A673 (cell line): ENCODE measurements around the gene PRDM1. TPM values are rescaled to one million over a fixed set of nuclear protein-coding genes. Genes with fewer than 3 reads are reported as not detected.

ENCODE experiments used
- BruUV-seq: library from RNA; stranded (reverse); fragments of 400-500 nt; replicated peaks from 2 replicates; lab custom pipeline; 2021; lab: Mats Ljungman, UMichigan
- CTCF ChIA-PET: fragments of 300-600 bp; sonication (Branson Sonifier 250); formaldehyde crosslinking; loops from one replicate; lab custom pipeline; 2022; ENCODE audit warnings: antibody characterized with exemption; lab: Charles Lee
- POLR2A ChIA-PET: fragments of 300-600 bp; sonication (Branson Sonifier 250); formaldehyde crosslinking; loops from one replicate; lab custom pipeline; 2022; ENCODE audit warnings: antibody characterized with exemption; ENCODE audit not compliant: low non-redundant PET; lab: Charles Lee
- DNase-seq: peaks from one replicate; pipeline ENCODE4 v3.0.0-alpha.2; 2015; ENCODE audit warnings: low spot score
- H3K27ac ChIP-seq: fragments of 200-600 bp; sonication (generic); 2 replicates; pipeline ENCODE4 v1.5.1; 2016; ENCODE audit warnings: mixed run types, low read depth, mild to moderate bottlenecking, mixed read lengths, antibody characterized with exemption, low read length; ENCODE audit not compliant: poor library complexity, severe bottlenecking
- H3K27me3 ChIP-seq: fragments of 200-600 bp; sonication (generic); replicated peaks from 2 replicates; pipeline ENCODE4 v1.6.1; 2017; ENCODE audit warnings: mixed run types, low read depth, mild to moderate bottlenecking, mixed read lengths, antibody characterized with exemption, low read length; ENCODE audit not compliant: insufficient read depth, poor library complexity
- H3K36me3 ChIP-seq: fragments of 200-600 bp; sonication (generic); 2 replicates; pipeline ENCODE4 v1.6.1; 2016; ENCODE audit warnings: mixed run types, mild to moderate bottlenecking, mixed read lengths, antibody characterized with exemption, low read length; ENCODE audit not compliant: insufficient read depth, poor library complexity, severe bottlenecking
- H3K4me1 ChIP-seq: fragments of 200-600 bp; sonication (generic); 2 replicates; pipeline ENCODE4 v1.6.1; 2017; ENCODE audit warnings: mixed run types, mild to moderate bottlenecking, mixed read lengths, antibody characterized with exemption, low read length; ENCODE audit not compliant: insufficient read depth, poor library complexity, severe bottlenecking
- H3K4me3 ChIP-seq: fragments of 200-600 bp; sonication (generic); 2 replicates; pipeline ENCODE4 v1.5.1; 2016; ENCODE audit warnings: low read depth, mixed run types, mild to moderate bottlenecking, mixed read lengths, low read length; ENCODE audit not compliant: poor library complexity, severe bottlenecking
- H3K9me3 ChIP-seq: fragments of 200-600 bp; sonication (generic); 2 replicates; pipeline ENCODE4 v1.6.1; 2016; ENCODE audit warnings: mixed run types, low read depth, mild to moderate bottlenecking, mixed read lengths, antibody characterized with exemption, low read length; ENCODE audit not compliant: poor library complexity, severe bottlenecking
- CTCF ChIP-seq: fragments of 300-800, 200-600 bp; sonication (generic); conservative IDR thresholded peaks from 2 replicates; pipeline ENCODE4 v1.5.1; 2017; ENCODE audit warnings: low read depth, mild to moderate bottlenecking, antibody characterized with exemption, low read length, moderate library complexity, mixed read lengths
- EZH2 ChIP-seq: fragments of 200-600 bp; sonication (generic); IDR thresholded peaks from 2 replicates; pipeline ENCODE4 v1.6.1; 2017; ENCODE audit warnings: borderline replicate concordance, low read depth, mild to moderate bottlenecking, mixed read lengths, antibody characterized with exemption, low read length; ENCODE audit not compliant: poor library complexity, severe bottlenecking
- intact Hi-C: fragments of 100-400 bp; cut with micrococcal nuclease; formaldehyde crosslinking; loops from one replicate; pipeline ENCODE4 v1.10.0; 2022; ENCODE audit not compliant: unreplicated experiment
- total RNA-seq: library from RNA; stranded (reverse); gene quantifications from 2 replicates; pipeline ENCODE4 v1.2.3, GENCODE V29; 2021

Gene PRDM1
- total RNA-seq, 1 experiment from 2014 or later = not detected

DNA sequence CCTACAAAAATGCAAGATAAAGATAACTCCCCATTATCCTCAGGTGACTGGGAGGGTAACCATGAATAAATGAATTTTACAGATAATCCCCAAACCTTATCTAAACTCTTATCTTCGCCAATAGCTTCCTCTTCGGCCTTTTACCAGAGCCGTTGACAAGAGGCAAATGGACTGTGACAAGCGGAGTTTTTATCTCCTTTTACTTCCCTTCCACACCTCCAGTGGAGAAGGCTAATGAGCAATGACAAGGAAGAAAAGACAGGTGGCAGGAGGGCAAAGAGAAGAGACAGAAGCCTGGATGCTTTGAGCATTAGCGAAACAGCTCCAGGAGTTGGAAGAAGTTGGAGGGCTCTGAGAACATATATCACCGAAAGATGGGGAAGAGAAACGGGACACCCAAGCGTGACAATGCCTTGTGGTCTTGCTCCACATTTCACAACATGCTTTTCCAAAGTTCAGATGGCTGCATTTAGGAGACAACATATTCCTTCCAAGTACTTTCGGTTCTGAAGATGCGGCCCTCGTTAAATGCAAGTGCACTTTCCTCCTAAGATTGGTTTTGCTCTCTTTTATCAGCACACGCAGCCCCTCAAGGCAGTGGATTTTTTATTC lies 69.2 kb downstream of the PRDM1 start:
- H3K27ac ChIP-seq = no peak overlapping the region
- TF ChIP-seq CTCF (no peak), EZH2 (no peak)
- H3K36me3 ChIP-seq = no peaks in the 10 kb centered on the region
- no peaks in the 10 kb centered on the region for H3K4me1 ChIP-seq
- no peaks in the 10 kb centered on the region for H3K9me3 ChIP-seq
- POLR2A ChIA-PET = no interaction called here
- CTCF ChIA-PET = no interaction called here
- intact Hi-C loops = no loop called here
- BruUV-seq = no TSS peak
- no peak for DNase-seq
- H3K27me3 ChIP-seq = no peaks in the 10 kb centered on the region
- H3K4me3 ChIP-seq = no peak overlapping the region

DNA sequence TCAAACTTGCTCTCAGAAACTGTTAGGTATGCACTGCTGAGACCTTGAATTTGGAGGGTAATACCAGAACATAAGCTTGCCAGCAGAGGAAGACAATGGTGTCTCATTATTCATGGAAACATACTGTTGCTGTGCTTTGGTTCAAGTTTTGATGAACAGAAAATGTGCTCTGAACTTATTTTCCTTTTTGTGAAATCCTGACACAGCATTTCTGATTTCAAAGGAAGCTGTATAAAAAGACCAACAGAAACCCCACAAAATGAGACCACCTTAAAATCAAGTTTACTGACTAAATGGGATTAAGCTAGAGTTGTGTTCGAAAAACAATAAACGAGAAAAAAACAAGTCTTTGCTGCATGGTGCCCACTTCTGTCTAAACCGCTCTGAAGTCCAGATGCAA lies 70.3 kb downstream of the PRDM1 start:
- no peak for DNase-seq
- no peak overlapping the region for H3K4me3 ChIP-seq
- H3K27ac ChIP-seq = no peak overlapping the region
- TF ChIP-seq EZH2 = no peak
- no peak for TF ChIP-seq CTCF
- no peaks in the 10 kb centered on the region for H3K27me3 ChIP-seq
- intact Hi-C loops = no loop called here
- no peaks in the 10 kb centered on the region for H3K4me1 ChIP-seq
- BruUV-seq = no TSS peak
- CTCF ChIA-PET = no interaction called here
- no peaks in the 10 kb centered on the region for H3K9me3 ChIP-seq
- POLR2A ChIA-PET = no interaction called here
- H3K36me3 ChIP-seq = no peaks in the 10 kb centered on the region

- Histone ChIP-seq H3K9me3 (no peaks in the 10 kb centered on the region), H3K27me3 (no peaks in the 10 kb centered on the region), H3K4me1 (no peaks in the 10 kb centered on the region), H3K4me3 (no peak overlapping the region), H3K27ac (no peak overlapping the region), H3K36me3 (no peaks in the 10 kb centered on the region)
- intact Hi-C loops = no loop called here
- ChIA-PET POLR2A (no interaction called here), CTCF (no interaction called here)
- no peak for DNase-seq
- TF ChIP-seq EZH2 = no peak
- TF ChIP-seq CTCF = no peak
- BruUV-seq = no TSS peak
These were observed 70.7 kb downstream of the PRDM1 start for GRCh38 chr6:106156863-106157262.
